ENCODE results near the gene NFIB. TPM values are rescaled to one million over a fixed set of nuclear protein-coding genes. Genes with fewer than 3 reads are reported as not detected.

The NFIB gene
- total and polyA plus RNA-seq, 8 donors, result 6.7 to 624 (median 71.4) TPM

- intact Hi-C loops (cut with DNase I; ENCODE audit: low total_unique reads), result no loop called here
- H3K9me3 ChIP-seq, result no peaks in the 10 kb centered on the region
- 61 to 71% (median 66%) methylated on average over 7 of the region's 7 CpGs for WGBS, 5 donors
- H3K27ac ChIP-seq, result peak overlapping the region in 2 of 5 donors; percentile 5 to 36
- no peaks in the 10 kb centered on the region for H3K36me3 ChIP-seq
- DNase-seq, result no peak
- no peaks in the 10 kb centered on the region for H3K27me3 ChIP-seq
- H3K4me1 ChIP-seq, result peaks cover 0 to 48% (median 22%) of the 10 kb centered on the region in 4 donors
- no peak overlapping the region for H3K4me3 ChIP-seq
- no peak for TF ChIP-seq EP300 (IDR thresholded peaks at IDR 0.05)
- no peak for TF ChIP-seq POLR2A (IDR thresholded peaks at IDR 0.05)
- TF ChIP-seq POLR2AphosphoS5 (IDR thresholded peaks at IDR 0.05), result no peak
- no peak for TF ChIP-seq CTCF (IDR thresholded peaks at IDR 0.05)
These were observed 50.0 kb downstream of the NFIB start for GRCh38 chr9:14263707-14264483.

- H3K27ac ChIP-seq, result peak overlapping the region in 1 of 5 donors; percentile 65
- WGBS, 5 donors, result 50 to 73% (median 64%) methylated on average over 2 of the region's 2 CpGs
- no peaks in the 10 kb centered on the region for H3K36me3 ChIP-seq
- no peak overlapping the region for H3K4me3 ChIP-seq
- peaks cover 0 to 58% (median 31%) of the 10 kb centered on the region in 4 donors for H3K4me1 ChIP-seq
- TF ChIP-seq CTCF (IDR thresholded peaks at IDR 0.05), result no peak
- TF ChIP-seq POLR2A (IDR thresholded peaks at IDR 0.05), result no peak
- TF ChIP-seq POLR2AphosphoS5 (IDR thresholded peaks at IDR 0.05), result no peak
- no peak for TF ChIP-seq EP300 (IDR thresholded peaks at IDR 0.05)
- no peak for DNase-seq
- H3K9me3 ChIP-seq, result no peaks in the 10 kb centered on the region
- no peaks in the 10 kb centered on the region for H3K27me3 ChIP-seq
- intact Hi-C loops (cut with DNase I; ENCODE audit: low total_unique reads), result no loop called here
These were observed 51.1 kb downstream of the NFIB start for GRCh38 chr9:14262827-14263226.

GRCh38 chr9:14261616-14262015 is 52.3 kb downstream of the NFIB start:
- Histone ChIP-seq H3K4me1 (peaks cover 8 to 70% (median 39%) of the 10 kb centered on the region in 4 donors), H3K9me3 (no peaks in the 10 kb centered on the region), H3K4me3 (no peak overlapping the region), H3K27ac (peak overlapping the region in 1 of 5 donors; percentile 65), H3K27me3 (no peaks in the 10 kb centered on the region), H3K36me3 (no peaks in the 10 kb centered on the region)
- intact Hi-C loops (cut with DNase I; ENCODE audit: low total_unique reads), result no loop called here
- 56 to 87% (median 58%) methylated on average over 2 of the region's 2 CpGs for WGBS, 5 donors
- TF ChIP-seq CTCF (IDR thresholded peaks at IDR 0.05), result no peak
- TF ChIP-seq POLR2A (IDR thresholded peaks at IDR 0.05), result no peak
- TF ChIP-seq POLR2AphosphoS5 (IDR thresholded peaks at IDR 0.05), result no peak
- no peak for TF ChIP-seq EP300 (IDR thresholded peaks at IDR 0.05)
- no peak for DNase-seq

GRCh38 chr9:14260101-14260500 is 53.8 kb downstream of the NFIB start:
- DNase-seq, result no peak
- H3K27me3 ChIP-seq, result no peaks in the 10 kb centered on the region
- no peaks in the 10 kb centered on the region for H3K9me3 ChIP-seq
- 81 to 90% (median 86%) methylated on average over 4 of the region's 4 CpGs for WGBS, 5 donors
- no peak overlapping the region for H3K27ac ChIP-seq
- intact Hi-C loops (cut with DNase I; ENCODE audit: low total_unique reads), result no loop called here
- H3K4me3 ChIP-seq, result no peak overlapping the region
- no peak for TF ChIP-seq EP300 (IDR thresholded peaks at IDR 0.05)
- no peak for TF ChIP-seq POLR2AphosphoS5 (IDR thresholded peaks at IDR 0.05)
- no peak for TF ChIP-seq CTCF (IDR thresholded peaks at IDR 0.05)
- no peak for TF ChIP-seq POLR2A (IDR thresholded peaks at IDR 0.05)
- H3K4me1 ChIP-seq, result peaks cover 9 to 81% (median 45%) of the 10 kb centered on the region in 4 donors
- no peaks in the 10 kb centered on the region for H3K36me3 ChIP-seq

Measured in stomach (tissue), 9 donors.